Activated CD4-positive, CD25-positive, alpha-beta regulatory T cell (primary cell): ENCODE data around the gene ZDHHC11B.

Experiments used
- DNase-seq, 4 experiments: peaks; one replicate each; lab custom pipeline; 2025; lab: John Stamatoyannopoulos, UW

ZDHHC11B gene

DNA sequence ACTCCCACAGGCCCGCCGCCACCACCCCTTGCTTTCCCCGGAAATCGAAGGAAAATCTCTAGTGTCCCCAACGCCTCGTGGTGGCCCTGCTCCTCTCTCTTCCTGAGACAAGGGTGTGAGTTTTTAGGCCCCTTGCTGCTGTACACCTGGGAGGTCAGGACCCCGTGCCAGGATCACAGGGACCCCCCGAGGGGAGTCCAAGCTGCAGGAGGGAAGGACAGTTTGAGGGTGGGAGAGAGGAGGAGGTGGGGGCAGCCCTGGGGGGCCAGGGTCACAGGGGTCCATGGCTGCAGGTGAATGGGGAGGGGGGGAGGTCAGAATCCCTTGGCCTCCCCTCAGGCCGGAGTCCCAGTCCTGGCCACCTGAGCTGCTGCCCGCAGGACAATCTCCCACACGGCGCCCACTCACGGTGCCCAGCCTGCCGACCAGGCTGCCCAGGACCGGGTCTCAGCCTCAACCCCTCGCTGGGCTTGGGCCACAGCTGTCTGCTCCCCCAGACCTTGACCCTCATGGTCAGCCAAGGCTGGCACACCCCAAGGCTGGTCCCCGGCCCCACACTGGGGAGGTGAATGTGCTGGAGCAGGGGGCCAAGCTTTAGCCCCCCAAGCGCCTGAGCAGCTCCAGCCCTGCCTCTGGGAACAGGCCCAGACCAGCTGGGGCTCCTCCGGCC, 111.2 kb downstream of the ZDHHC11B start:
- DNase-seq: no peak

DNA sequence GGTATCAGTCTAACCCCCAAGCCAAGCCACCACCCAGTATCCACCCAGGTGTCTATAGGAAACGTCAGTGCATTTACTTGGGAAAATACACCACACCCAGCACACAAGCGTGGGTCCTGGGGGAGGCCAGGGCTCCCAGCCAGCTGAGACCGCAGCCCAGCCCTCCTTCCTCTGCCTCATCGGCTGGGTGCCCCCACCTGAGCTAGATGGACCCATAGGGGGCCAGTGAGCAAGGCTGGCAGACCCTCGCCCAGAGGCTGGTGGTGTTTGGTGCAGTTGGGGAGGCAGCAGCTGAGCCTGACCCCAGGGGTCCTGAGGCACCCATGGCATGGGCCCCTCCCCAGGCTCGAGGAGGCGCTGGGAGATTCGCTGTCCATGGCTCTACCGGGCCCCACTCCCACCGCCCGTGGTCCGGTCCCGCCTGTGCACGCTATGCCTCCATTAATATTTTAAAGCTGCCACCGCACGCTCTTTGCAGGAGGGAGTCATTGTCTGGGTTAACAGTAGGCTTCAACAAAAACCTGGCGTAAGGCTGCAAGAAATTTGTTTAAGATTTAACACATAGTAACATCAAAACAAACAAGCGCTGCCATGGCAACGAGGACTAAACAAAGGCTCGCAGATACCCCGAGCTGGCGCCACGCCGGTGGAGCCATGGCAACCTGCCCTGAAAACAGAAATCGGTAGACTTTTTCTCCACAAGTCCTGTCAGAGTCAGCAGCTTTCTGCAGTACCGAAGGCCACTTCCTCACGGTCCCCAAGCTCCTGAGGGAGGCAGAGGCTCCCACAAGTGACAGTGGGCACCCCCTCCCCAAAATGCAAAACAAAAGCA, 112.0 kb downstream of the ZDHHC11B start:
- peak in 3 of 4 experiments; percentile 11 to 34 (median 30) for DNase-seq

DNA sequence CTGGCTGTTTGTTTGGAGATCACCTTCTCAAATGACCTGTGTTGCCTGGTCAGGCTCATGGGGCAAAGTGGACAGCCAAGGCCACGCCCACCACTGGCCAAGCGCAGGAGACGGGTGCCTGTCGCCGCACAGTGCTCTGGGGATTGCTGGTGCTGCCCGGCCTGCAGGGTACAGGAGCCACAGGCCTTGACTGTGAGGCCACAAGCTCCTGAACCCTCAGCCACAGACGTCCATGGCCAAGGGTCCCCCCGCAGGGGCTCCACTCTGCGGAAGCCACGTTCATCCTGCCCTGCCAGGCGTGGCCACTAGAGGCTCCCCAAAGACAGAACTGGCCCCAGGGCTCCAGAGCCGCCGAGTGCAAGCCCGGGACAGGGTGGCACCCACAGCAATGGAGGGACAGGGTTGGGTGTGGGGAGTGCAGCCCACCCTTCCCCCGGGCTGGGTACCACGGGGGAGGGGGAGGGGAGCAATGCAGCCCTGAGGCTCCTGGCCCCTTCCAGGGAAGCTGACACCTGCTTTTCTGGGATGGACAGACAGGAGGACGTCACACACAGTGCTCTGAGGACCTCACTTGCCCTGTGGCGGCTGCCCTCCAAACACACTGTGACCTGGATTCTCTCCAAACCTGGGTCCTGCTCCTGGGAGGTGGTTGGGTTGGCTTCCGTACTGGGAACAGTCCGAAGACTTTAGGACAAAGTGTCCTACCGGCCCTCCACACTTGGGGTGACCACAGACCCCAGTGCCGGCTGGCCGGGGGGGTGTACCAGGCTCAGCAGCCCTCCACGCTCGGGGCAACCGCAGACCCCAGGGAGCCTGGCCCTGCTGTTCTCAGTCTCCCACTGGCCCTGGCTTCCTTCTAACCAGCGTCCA, 112.8 kb downstream of the ZDHHC11B start:
- peak; percentile 18 to 48 (median 46) for DNase-seq

DNA sequence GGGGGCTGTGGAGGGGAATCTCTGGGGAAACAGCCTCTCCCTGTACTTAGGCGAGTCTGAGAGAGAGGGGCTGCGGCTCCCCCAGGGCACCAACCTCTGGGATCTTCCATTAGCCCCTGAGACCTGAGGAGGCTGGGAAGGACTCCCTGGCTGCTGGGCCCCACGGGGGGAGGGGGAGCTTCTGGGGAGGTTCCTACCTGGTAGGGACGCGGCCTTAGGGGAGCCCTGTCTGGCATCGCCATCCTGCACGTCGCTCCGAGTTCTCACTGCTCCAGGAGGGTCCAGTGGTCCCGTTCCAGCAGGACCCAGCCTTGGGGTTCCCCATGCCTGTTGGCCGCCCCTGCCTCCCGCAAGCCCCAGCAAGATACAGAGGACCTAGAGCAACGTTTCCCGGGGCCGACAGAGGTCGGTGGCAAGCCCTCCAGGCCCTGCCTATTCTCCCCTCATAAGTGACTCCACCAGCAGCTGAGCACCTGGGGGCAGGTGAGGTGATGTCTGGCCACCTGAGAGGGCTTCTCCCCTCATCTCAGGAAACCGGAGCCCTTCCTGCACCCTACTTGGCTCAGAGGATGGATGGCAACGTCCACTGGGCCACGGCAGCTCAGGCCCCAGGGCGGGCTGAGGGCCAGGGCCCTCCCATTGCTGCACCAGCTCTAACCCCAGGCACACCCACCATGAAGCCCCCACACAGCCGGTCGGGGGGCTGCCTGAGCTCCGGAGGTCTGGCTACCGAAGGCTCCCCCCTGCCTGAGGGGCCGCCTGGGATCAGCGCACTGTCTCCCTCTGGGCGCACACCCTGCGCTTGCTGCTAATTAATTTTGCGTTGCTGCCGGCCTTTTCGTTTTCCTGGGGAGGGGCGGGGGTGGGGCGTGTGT, 113.9 kb downstream of the ZDHHC11B start:
- DNase-seq: no peak

DNA sequence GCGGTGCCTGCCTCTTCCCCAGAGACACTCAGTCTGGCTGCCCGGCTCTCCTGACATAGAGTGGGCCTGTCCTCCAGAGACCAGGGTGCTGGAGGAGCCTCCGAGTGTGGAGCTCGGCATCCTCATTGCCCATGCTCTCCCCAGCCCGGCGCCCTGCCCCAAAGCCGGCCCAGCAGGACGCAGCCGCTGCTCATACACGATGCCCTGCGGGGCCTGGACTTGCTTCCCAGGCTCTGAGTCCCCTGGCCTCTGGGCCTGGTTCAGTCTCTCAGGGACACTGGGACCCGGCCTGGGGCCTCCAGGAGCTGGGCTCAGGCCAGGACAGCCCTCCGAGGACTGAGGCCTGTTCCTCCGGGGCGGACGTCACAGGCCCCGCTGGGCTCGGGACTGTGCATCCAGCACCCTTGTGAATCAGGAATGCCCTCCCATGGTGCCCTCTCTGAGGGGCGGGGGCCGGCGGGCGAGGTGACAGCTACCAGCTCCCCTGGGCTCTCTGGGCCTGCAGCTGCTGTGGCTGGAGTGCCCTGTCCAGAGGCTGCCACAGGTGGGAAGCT, 114.6 kb downstream of the ZDHHC11B start:
- DNase-seq: no peak

DNA sequence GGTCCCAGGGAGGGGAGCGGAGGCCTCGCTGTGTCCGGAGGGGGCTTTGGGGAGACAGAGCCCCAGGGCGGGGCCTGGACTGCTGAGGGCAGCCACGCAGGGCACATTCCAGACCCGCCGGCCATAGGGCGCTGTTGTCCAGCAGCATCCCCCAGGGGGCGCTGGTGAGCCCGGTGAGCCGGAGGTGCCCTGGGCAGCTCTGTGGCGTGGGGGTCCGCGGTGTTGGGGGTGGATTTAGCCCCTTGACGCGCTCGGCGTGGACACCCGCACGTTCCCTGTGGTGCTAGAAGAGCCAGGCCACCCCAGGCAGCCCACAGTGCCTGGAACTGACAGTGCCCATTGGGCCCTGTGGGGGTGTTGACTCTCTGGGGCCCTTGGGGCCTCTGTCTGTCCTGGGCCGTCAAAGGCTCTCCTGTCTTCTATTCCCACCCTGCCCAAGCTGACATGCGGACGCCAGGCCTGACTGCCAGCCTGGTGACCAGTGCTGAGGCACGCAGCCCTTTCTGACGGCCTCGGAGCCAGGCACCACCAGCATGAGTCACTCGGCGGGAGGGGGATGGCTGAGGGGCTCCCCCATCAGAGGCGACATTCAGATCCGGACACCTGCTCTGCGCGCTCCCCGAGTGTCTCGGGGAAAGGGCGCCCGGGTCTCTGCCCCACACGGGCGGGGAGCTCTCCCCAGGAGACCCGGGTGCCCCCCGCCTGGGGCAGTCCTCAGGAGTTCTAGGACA, 115.3 kb downstream of the ZDHHC11B start:
- DNase-seq: peak in 2 of 4 experiments; percentile 18 to 29

DNA sequence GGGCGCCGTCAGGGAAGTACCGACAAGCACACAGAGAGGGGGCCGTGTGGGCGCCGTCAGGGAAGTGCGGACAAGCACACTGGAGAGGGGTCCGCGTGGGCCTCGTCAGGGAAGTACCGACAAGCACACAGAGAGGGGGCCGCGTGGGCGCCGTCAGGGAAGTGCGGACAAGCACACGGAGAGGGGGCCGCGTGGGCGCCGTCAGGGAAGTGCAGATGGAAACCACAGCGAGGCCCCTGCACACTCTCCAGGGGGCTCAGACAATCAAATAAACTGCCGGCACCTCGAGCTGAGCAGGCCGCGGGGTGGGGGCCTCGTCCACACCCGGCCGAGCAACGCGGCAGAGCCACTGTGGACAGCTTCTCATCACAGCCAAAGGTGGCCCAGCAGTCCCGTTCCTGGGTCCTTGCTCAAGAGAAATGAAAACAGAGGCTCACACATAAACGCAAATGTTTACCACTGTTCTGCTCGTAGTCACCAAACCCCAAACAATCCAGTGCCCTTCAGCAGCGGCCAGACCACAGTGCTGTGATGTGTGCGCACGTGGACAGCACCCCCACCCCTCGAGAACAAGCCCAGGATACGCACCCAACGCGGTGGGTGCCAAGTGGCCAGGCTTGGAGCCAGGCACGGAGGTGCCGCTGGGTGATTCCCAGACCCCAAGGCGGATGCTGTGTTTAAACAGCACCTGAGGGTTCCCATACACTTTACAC, 116.1 kb downstream of the ZDHHC11B start:
- no peak for DNase-seq

DNA sequence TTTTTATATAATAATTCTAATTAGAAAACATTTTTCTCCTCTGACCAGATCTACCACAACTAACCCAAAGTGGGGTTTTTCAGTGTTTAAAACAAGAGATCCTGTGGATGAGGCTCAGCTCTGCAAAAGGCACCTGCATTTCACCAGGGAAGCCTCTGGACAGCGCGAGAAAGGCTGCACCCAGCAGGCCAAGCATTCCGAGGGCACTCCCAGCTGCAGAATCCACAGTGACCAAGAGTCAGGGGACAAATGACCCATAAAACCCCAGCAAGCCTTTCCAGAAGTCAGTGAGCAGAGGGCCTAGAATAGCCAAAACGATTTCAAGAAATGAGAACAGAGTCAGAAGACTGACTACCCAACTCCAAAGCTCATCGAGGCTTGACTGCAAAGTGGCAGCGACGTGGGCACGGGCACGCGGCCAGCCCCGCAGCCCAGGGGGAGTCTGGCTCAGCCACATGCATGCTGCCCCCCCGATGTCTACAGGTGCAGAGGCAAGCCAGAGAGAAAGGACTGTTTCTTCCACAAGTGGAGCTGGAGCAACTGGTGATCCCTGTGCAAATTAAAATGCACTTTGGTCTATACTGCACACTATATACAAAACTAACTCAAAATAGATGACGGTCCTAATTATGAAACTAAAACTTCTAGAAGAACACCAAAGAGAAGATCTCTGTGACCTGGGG, 117.6 kb downstream of the ZDHHC11B start:
- no peak for DNase-seq

DNA sequence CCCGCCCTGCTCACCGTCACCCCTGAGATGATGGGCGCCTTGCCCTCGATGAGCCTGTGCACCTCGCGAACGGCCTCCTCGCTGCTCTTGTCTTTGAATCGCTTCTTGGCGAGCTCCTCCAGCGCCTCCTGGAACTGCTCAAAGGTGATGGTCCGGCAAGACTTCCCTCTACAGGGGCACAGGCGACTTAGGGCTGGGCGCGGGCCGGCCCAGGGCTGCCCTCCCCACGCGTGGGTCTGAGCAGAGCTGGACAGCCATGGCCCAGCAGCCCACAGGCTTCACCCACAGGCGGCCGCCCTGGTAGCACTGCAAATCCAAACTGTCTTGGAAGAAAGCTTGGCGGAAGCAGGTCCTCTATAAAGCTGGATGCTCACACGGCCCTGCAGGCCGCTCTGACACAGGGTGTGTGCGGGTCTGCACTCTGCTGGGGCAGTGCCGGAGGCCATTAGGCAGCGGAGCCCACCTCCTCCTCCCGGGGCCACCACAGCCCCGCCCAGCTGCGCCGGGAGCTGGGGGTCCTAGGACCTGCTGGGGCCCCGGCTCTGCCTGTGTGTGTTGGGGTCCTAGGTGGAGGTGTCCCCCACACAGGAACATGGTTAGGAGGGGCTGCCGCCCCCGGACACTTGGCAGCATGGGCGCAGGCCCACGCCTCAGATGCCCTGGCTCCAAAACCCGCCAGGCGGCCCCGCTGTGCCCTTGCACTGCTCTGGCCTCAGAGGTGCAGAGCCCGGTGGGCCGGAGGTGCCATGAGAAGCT, 118.4 kb downstream of the ZDHHC11B start:
- no peak for DNase-seq

DNA sequence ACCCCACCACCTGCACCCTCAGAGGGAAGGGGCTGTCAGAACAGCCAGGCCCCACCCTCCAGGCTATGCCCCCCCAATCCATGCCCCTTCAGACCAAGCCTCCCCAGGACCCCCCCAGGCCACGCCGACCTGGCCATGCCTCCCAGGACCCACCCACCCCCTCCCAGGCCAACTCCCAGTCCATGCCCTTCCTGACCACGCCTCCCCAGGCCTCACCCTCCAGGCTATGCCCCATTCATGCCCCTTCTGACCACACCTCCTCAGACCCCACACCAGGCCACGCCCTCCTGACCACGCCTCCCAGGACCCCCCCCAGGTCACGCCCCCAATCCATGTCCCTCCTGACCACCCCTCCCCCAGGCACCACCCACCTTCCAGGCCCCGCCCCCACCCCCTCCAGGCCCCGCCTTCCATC, 119.0 kb downstream of the ZDHHC11B start:
- no peak for DNase-seq

DNA sequence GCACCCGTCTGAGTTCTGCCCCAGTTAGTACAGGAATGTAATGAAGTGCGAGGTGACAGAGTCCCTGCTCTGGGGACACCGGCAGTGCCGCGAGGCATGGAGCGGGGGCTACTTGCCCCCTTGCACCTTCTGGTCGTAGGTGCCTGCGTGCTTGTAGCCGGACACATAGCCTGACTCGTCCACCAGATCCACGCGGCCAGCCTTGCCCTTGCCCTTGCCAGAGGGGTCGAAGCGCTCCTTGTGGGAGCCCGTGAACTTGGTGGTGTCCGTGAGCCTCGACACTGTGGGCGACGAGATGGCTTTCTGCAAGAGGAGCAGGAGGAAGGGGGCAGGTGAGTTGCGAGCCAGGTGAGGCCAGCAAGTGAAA, 119.6 kb downstream of the ZDHHC11B start:
- DNase-seq: no peak

DNA sequence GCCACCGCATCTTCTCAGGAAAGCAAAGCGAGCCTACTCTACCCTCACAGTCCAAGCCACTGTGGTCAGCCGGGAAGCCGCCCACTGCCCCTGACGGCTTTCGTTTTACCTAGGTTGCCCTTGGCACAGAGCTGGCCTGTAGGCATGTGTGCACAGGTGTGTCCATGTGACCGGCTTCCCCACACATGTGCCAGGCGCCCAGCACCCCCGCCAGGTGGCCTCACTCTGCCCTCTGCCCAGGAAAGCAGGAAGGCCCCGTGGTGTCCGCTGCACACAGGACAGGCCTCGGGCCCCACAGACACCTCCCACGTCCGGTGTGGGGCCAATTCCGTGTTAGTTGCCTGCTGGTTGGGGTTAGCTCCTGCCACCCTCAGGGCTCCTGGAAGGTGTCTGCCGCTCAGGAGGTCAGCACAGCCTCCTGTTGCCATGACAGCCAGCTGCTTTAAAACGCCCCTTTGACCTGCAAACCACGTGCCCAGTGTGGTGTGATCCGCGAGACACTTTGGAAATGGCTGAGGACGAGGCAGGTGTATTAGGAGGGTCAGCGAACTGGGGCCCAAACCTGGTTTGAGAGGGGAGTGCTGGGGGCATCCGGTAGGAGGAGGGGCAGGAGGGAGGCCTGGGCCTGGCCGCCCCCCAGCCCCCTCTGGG, 120.1 kb downstream of the ZDHHC11B start:
- DNase-seq: no peak

DNA sequence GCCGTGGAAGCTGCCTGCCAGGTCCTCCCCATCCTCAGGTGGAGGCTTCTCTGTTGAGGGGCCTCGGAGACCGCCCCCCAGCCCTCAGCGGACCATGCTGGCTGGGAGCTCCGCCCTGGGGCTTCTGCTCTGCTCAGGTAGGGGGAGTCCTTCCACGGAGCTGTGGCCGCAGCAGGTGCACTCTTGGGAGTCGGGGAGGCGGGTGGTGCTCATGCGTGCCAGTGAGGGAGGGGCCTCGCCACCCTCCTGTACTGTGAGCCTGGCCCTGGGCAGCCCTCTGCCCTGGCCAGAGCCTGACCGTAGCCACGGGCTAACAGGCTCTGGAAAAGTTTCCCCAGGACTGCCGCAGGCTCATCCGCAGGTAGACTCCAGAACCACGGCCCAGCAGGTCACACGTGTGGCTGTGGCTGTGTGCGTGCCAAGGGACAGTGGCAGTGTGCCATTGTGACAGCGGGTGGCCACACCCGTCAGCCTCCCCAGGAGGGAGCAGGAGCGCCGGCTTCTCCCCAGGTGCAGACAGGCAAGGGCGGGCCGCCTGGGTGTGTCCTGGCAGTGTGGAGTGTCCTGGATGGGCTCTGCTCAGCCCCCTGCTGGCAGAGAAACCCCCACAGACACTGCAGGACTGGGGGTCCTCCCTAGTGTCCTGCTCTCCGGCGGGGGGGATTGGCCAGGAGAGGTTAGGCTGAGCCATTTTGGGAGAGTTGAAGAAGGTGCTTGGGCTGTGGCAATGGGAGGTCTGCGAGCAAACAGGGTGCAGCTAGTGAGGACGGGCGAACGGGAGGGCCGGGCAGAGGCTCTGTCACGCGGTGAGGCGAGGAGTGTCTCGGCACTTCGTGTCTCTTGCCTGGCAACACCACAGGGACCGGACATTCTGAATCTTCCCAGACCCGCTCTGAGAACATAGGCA, 120.8 kb downstream of the ZDHHC11B start:
- no peak for DNase-seq

DNA sequence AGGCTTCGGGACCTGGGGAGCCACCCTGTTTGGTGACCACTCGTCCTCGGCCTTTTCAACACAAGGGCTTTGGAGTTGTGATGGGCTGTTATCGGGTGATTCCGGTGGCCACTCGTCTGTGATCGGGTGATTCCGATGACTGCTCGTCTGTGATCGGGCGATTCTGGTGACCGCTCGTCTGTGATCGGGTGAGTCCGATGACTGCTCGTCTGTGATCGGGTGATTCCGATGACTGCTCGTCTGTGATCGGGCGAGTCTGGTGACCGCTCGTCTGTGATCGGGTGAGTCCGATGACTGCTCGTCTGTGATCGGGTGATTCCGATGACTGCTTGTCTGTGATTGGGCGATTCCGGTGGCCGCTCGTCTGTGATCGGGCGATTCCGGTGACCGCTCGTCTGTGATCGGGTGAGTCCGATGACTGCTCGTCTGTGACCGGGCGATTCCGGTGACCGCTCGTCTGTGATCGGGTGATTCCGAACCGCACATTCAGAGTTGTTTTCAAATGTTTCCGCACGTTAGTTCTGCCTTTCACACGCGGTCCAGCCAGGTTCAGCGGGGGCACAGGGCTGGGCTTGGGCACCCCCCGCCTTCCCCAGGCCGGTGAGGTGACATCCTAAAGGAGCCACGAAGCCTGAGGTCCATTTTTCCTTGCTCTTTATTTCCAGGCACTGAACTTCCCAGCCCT, 121.6 kb downstream of the ZDHHC11B start:
- DNase-seq: no peak

DNA sequence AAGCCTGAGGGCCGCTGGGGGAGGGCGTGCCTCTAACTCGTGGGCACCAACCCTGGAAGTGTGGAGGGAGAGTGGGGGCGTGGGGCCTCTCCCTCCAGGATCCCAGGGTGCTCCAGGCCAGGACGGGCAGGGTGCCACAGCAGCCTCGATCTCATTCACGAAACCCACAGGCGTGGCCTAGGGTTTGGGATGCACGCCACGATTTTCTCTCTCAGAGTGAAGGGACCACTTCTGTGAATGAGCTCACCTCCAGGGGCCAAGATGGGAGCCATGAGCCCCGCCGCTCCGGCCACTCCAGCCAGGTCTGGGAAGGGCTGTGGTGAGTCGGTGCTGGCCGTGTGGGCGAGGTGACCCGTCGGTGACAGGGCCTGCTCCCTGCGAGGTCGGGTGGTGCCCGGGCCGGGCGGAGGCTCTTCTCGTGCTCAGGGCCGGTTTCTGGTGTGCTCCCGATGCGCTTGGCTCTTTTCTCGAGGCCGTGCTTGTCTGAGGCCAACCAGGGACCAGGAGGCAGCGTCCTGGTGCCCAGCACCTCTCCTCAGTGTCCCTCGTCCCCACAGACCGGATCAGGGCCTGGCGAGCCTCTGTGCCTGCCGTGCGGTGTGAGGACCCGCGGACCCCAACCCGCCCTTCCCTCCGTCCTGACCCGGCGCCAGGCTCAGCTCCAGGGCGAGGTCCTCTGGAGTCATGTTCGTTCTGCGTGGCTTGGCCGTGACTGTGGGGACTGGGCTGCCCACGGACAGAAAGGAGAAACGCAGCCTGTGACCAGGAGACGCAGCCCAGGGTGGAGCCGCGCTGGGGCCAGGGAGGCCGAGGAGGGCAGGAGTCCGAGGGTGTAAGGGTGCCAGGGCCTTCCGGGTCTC, 122.4 kb downstream of the ZDHHC11B start:
- no peak for DNase-seq
